HL-60/S4 treated with phorbol 12-myristate 13-acetate at 8.2 ng/mL for 4 days and 3 days (cell line): ENCODE results near the gene APAF1.

Experiments
- in situ Hi-C: fragments of 300-500 bp; cut with MboI; formaldehyde crosslinking; loops from 2 replicates; pipeline ENCODE4 v1.15.0; 2022; ENCODE audit warnings: low sequenced_read_pairs

Gene APAF1

DNA sequence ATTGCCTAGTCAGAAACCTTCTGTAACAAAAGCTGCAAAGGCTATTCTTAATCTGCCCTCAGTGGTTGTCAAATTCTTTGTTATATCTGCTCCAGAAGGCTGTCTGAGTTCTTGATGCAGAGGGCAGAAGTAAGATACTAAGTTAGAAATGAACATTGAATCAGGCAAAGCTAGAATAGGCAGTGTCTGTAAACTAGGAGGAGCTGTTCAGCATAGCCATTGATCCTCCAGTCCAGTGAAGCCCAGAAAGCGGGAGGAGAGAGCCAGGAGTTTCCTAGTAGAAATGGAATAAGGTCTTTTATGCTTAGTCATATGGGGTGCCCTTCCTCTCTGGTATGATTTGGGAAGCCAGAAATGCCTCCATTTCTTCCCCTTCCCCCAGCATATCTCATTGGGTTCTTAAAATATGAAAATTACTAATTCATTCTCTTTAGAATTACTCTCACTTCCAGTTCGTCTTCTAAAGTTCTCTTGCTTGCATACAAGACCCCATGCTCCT lies 76.2 kb downstream of the APAF1 start:
- in situ Hi-C loops = no loop called here

DNA sequence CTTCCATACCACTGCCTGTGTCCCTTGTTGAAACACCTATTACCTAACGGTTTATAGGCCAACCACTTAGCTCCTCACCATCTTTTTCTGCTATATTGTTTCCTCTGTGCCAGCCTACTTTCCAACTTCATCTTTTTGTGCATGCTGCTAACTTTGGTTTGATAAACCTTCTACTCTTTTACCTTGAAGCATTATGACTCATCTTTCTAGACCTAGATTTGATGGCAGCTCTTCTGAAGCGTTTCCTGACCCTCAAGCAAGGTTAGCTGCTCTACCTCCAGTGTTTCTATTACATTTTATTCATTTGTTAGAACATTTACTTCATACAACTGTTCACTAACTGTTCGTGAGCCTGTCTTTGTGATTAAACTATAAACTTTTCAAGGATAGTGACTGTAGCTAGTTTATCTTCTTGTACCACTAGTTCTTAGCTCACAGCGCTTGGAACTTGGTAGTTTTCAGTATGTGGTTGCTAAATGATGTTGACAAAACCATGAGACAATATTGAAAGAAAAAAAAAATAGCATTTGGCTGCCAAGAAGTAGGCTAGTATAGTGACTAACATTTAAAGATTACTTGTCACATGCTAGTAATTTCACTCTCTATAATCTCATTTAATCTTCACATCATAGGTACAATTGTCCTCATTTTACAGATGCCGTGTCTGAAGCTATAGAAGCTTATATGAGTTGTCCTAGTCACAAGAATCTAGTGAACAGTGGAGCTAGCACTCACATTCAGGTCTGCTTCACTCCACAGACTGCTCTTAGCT lies 79.5 kb downstream of the APAF1 start:
- in situ Hi-C loops = no loop called here

DNA sequence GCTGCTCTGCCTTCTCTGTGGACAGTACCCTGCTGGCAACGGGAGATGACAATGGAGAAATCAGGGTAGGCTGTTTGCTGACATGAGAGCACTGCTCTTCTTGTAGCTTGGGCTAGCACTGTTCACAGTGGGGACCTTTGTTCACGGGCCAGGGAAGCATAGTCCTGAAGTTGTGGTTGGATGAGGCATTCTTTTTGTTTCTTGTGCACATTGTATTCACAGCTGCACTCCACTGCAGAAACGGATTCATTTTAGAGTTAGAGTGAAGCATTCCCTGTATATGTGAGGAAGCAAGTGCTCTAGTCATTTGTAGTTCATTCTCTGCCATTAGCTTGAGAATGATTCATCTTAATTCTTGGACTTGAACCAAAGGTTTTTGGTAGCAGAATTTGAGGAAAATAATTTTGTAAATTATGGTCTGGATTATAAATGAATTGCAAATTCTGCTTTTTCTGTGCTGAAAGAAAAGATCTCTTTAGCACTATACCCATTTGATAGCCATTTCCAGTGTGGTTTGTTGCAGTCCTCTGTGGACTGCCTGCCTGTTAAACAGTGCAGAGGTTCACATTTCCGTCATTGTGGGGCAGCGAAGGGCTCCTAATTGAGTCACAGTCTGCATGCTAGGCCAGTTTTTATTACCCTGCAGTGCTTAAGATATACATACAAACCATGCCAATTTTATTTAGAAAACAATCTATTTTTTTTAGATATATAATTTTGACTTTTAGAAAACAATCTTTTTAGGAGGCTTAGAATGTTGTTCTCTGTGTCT lies 80.6 kb downstream of the APAF1 start:
- in situ Hi-C loops = no loop called here

DNA sequence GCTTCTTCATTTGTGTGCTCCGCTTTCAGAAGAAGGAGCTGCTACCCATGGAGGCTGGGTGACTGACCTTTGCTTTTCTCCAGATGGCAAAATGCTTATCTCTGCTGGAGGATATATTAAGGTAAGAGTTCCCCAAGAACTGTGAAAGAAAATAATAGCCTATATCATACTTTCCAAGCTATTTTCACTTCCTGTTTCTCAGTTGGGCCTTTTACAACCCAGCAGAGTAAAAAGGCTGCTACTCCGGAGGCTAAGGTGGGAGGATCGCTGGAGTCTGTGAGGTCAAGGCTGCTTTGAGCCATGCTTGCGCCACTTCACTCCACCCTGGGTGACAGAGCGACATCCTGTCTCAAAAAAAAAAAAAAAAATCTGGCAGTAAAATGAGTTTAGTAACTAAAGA lies 82.1 kb downstream of the APAF1 start:
- in situ Hi-C loops = no loop called here

DNA sequence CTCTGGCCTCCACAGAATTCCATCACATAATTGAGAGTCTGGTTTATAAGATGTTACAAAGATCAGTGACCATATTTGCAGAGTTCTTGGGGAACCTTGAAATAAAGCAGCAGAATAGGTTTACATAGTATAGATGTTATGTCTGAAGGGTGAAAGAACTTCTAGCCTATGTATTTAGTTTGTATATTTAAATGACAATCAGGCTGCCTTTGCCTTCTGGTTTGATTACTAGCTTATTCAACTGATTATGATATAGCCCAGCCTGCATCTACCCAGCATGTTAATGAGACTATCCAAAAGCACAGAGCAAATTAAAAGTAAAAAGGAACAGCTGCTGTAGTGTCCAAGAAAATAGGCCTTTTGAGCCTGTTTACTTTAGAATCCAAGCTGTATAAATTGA lies 85.3 kb downstream of the APAF1 start:
- in situ Hi-C loops = no loop called here

DNA sequence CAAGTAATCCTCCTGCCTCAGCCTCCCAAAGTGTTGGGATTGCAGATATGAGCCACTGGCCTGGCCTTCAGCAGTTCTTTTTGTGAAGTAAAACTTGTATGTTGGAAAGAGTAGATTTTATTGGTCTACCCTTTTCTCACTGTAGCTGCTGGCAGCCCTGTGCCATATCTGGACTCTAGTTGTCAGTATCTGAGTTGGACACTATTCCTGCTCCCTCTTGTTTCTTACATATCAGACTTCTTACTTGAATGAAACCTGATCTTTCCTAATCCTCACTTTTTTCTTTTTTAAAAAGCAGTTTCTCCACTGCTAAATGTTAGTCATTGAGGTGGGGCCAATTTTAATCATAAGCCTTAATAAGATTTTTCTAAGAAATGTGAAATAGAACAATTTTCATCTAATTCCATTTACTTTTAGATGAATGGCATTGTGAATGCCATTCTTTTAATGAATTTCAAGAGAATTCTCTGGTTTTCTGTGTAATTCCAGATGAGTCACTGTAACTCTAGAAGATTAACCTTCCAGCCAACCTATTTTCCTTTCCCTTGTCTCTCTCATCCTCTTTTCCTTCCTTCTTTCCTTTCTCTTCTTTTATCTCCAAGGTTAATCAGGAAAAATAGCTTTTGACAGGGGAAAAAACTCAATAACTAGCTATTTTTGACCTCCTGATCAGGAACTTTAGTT lies 88.7 kb downstream of the APAF1 start:
- in situ Hi-C loops = no loop called here

DNA sequence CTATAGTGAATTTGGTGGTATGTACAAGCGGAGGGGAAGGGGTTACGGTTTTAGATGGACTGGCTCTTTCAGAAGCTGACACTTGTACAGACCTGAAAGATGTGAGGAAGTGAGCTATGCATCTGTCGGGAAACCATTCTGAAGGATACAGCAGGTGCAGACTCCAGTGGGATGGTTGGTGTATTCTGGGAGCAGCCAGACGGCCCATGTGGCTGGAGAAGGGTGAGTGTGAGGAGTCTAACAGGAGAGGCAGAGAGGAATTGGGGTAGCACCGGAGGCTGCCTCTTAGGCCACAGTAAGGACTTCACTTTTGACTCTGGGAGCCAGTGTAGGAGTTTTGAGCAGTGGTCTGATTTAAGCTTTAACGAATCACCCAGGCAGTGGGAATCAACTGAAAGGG lies 90.7 kb downstream of the APAF1 start:
- in situ Hi-C loops = no loop called here

DNA sequence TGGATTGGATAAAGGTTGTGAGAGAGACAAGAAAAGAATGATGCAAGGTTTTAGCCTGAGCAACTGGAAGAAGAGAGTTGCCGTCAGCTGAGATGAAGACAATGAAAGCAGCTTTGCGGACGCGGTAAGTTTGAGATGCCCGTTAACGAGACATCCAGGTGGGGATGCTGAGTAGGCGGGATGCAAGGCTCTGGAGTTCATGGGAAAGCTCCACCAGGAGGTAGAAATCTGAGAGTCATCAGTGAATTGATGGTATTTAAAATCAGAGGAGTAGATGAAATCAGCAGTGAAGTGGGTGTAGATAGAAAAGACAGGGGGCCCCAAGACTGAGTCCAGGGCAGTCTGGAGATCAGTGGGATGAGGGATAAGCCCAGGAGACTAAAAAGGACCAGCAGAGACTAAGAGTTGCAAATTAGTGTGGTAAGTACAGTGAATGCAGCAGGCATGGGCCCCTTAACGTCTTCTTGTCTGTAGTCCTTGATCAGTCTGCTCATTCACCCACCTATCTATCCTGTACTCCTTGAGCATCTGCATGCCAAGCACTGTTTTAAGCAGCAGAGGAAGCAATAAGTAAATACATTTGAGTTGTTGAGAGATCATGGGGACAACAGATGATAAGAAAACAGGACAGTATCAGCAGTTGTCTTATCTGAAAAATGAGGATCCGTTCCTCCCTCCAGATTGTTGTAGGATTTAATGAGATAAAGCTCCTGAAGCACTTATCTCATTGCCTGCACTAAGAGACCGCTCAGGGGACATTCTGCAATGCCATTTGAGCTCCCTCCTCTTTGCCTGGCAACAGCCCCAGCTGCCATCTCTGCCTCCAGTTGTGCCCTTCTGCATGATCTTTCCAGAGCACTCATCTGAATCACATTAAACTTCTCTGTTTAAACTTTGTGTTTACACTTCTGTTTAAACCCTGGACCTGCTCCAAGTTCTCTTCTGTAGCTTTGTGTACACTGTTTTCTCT lies 91.5 kb downstream of the APAF1 start:
- in situ Hi-C loops = no loop called here

DNA sequence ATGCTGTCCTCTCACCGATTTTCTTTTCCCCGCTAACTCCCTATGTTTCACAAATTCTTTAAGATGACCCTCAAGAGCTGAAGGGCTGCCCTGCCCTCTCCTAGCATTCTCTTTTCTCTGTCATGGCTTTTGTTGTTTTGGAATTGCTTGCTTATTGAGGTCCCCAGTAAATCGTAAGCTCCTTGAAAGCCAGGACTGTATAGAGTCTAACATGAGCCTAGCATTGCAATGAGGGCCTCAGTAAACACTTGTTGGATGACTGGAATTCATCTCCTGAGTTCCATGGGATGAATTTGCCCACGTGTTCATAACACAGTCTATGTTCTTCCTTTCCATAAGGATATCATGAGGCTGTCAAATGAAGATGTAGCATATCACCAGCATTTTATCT lies 92.2 kb downstream of the APAF1 start:
- in situ Hi-C loops = no loop called here

DNA sequence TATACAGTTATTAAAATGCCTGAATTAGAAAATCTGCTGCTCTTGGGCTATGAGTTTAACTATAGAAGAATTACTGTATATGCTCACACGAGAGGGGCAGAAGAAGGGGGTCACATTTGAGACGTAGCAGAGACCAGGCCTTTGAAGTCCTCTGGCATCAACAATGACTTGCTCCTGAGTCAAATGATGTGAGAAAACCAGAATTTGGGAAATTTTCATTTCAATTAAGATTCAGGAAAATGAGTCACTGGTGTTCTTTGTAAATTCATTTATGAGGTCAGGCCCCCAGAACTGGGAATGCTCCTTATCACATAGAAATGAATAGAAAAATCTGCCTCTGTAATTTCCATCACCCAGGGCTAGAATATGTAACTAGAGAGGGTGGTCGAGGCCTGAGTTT lies 92.9 kb downstream of the APAF1 start:
- in situ Hi-C loops = no loop called here

DNA sequence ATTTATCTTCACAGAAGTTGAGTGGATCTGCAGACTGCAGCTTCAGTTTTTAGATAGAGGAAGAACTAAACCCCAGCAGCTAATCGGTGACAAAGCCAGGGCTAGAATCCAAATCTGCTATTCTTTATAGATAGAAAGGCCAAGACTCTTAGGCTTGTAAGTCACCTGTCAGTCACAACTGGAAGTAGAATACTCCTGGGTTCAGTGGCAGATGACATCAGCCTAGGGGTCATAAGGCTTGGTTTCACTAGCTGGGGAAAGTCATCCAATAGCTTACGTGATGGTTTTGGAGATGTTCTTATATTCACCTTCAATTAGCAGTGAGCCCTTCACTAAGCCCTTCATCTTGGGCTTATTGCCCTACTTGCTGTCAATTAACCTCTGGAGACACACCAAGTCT lies 93.4 kb downstream of the APAF1 start:
- in situ Hi-C loops = no loop called here

DNA sequence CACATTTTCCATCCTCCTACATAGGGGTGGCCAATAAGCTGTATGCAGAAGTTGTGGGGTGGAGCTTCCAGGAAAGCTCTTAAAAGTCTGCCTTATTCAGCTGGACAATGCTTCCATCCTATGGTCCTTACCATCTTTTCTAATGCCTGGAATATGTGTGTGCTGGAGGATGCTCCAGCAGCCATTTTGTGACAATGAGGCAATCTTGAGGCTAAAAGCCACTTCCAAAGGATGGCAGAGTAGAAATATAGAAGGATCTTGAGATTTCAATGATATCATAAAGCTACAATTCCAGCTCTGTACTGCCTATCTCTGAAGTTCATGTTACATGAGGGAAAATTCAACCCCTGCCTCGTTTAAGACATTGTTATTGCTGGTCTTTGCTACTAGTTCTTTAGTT lies 95.7 kb downstream of the APAF1 start:
- in situ Hi-C loops = no loop called here

DNA sequence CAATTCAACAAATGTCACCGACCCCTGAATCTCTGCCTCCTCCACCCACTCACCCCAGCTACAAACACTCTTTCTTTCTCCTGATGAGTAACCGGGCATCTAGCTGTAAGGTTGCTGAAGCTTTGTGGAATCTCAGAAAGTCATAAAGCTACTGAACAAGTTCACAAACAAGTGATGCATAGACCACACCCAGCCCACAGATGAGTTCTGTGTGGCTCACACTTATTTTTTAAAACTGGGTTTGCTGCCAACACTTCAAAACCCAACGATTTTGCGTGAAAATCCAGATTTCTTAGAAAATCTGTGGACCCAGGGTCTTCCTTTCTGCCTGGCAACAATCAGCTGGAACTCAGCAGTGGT lies 96.1 kb downstream of the APAF1 start:
- in situ Hi-C loops = no loop called here

DNA sequence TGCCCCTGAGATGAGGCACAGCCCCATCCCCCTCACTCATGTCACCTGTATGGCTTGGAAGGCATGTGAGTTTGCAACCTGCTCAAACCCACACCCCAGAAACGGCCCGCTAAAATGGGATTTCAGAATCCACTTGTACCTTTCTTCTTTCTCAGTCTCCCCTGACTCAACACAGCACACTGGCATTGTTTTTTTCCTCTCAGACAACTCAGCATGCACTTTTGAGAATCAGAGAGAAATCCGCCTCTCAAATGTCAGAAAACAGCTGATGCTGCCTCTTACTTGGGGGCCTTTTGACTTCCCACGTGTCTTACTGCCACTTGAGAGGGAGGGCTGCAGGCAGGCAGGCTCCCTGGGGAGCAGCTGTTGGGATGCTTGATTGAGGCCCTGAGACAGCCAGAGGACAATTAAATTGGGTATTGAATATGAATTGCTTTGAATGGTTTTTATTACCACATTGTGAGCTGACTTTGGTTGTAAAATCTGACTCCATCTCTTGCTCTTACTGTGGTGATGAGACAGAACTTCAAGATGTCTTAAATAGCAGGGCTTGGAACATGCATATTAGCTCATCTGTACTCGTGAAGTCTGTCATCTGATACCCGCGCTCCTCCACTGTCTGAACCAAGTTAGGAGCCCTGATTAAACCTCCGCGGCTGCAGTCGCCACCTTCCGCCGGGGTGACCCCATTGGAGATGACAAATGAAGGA lies 96.6 kb downstream of the APAF1 start:
- in situ Hi-C loops = no loop called here

DNA sequence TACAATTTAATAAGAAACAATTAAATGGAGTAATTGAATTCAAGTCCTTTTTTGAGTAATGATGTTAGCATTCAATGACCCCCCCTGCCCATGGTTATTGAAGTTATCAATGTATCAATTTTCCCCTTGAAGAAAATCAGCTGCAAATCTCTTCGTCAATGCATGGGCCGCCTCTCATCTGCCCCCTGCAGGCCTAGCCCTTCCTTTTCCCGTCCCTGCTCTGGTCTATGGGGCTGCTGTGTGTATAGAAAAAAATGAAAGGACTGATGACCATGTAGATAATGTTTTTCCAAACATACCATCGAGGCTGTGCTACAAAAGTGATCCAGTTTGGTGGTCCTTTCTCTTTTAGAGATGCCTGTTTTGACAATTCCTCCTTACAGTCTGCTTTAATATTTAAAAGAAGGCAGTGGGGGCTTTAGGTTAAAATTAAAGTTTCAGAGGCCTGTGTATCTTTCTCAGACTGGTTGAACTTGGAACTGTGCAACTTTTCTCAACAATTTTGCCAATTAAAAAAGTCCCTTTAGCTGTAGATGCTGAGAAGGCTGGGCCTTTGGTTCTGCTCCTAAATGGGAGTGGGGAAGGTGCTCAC lies 98.4 kb downstream of the APAF1 start:
- in situ Hi-C loops = no loop called here

DNA sequence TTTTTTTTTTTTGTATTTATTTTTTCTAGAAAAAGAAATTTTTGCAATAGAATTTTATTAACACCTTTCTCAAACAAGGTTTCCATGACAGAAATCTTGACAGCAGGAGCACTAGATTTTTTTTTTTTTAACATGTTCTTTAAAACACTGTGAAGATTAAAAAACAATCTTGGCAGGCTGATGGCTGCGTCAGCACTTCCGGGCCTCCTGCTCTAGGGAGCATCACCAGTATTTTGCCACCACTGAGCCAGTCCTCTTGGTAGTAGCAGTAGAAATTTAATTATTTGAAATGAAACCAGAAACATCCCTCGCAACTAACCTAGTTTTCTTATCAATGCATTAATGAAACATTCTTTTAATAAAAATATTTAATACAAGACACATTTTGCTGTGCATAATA lies 99.6 kb downstream of the APAF1 start:
- in situ Hi-C loops = no loop called here

DNA sequence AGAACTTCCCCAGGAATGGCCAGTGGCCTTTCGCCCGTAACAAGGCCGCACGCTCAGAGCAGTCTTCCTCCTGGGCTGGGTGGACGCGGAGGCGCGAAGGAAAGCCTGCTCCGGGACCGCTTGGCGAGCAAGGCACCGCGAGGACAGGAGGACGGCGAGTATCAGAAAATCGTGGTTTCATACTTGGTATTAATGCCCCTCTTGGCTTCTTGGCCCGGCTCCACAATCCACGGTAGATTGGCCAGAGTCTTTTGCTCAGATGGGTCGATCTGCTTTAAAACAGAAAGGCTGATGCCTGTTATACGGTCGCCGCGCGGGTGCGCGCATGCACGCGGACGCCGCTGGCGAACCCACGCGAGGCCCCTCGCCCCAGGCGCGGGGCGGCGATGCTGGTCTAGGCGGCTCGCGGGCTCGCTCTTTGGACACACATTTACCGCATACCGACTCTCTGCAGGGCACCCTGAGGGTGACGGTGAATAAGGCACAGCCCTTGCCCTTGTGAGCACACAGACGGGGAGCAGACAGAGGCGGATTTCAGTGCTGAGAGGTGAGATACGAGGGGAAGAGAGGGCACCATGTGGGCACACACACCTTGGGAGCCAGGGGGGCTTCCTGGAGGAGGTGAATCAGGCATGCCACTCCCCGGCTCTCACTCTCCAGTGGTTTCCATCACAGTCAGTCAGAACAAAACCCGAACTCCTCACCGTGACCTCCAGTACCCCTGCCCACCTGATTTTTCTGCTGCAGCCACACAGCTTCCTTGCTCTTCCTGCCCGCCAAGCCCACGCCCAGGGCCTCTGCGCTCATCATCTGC lies 100.7 kb downstream of the APAF1 start:
- in situ Hi-C loops = no loop called here

DNA sequence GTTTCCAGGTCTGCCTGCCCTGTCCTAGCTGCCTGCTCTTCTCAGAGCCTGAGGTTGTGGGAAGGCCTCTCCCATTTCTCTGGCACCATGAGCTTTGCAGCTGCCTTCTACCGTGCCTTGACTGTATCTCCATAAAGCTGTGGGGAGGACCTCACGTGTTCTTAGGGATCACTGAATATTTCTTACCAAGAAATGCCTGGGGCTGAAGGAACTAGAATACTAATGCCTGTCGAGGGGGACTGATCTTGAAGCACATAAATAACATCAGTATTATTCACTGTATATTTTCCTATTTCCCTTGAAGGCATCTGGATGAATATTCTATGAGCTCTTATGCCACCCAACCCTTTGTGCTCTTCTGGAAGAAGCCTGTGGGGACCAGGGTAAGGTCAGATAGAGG lies 103.4 kb downstream of the APAF1 start:
- in situ Hi-C loops = no loop called here

DNA sequence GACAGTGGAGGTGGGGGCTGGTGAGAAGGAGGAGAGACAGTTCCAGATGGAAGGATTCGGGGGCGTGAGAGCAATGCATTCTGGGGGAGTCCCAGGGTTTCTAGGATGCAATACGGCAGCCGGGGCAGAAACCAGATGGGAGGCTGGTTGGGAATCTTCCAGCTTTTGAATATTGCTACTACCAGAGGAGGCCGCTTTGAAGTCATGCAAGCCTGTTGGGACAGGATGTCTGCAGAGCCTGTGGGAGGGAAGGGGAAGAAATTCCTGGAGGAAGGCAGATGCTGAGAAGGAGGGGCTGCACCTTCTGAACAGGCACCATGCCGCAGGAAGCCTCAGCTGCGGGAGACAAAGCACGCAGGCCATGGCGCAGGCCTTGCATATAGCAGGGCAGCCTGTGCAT lies 105.4 kb downstream of the APAF1 start:
- in situ Hi-C loops = no loop called here
